GM12872 (cell line): ENCODE data around the gene LRRC45.

Experiments used
- TF ChIP-seq, protein P1 (sequence below): IDR thresholded peaks from 3 replicates; pipeline ENCODE4 v1.5.1; 2011; ENCODE audit warnings: low read depth, mild to moderate bottlenecking, low read length, moderate library complexity; ENCODE audit not compliant: insufficient read depth

The LRRC45 gene

DNA sequence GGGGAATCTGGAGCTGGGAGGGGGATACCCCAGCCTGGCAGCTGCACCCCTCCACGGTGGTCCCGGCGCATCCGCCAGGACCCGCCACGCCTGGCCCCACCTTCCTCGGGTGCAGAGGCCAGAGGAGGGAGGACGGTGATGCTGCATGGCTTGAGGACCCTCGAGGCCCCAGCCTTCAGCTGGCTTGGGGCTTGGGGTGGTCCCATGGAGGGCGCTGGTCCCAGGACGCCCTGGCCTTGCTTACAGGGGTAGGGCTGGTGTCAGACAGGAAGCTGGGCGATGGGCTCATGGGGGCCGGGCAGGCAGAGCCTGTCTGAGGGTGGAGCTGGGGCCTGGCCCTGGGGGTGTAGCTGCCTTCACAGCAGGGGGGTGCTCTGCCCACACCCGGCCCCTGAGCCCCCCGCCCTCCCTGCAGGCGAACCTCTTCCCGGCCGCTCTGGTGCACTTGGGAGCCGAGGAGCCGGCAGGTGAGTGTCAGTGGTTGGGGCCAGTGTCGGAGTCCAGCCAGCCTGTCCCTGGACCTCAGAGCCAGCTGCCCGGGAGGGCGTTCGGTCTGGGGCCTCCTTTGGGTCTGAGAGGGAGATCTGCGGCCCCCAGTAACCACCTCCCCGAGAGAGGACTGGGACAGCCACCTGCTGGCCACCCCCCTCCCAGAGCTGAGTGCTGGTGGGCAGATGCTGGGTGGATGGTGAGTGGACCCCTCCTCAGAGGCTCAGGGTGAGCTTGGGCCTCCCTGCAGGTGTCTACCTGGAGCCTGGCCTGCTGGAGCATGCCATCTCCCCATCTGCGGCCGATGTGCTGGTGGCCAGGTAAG lies 6.8 kb upstream of the LRRC45 start:
- TF ChIP-seq, protein P1, sequence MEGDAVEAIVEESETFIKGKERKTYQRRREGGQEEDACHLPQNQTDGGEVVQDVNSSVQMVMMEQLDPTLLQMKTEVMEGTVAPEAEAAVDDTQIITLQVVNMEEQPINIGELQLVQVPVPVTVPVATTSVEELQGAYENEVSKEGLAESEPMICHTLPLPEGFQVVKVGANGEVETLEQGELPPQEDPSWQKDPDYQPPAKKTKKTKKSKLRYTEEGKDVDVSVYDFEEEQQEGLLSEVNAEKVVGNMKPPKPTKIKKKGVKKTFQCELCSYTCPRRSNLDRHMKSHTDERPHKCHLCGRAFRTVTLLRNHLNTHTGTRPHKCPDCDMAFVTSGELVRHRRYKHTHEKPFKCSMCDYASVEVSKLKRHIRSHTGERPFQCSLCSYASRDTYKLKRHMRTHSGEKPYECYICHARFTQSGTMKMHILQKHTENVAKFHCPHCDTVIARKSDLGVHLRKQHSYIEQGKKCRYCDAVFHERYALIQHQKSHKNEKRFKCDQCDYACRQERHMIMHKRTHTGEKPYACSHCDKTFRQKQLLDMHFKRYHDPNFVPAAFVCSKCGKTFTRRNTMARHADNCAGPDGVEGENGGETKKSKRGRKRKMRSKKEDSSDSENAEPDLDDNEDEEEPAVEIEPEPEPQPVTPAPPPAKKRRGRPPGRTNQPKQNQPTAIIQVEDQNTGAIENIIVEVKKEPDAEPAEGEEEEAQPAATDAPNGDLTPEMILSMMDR: no peak

DNA sequence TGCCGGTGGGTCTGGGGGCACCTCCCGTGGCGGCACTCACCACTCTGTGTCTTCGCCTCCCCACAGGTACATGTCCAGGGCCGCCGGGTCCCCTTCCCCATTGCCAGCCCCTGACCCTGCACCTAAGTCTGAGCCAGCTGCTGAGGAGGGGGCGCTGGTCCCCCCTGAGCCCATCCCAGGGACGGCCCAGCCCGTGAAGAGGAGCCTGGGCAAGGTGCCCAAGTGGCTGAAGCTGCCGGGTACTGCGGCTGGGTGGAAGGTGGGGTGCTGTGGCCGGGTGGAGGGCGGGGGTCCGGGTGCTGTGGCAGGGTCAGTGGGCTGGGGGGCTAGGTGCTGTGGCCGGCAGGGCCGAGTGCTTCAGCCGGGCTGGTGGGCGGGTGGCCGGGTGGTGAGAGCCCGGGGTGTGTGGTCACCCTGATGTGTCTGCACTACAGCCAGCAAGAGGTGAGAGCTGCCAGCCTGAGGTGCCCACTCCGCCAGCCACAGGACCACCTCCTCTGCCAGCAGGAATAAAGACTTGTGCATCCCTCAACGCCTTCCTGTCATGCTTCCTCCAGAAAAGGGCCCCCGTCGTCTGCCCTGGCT lies 6.1 kb upstream of the LRRC45 start:
- TF ChIP-seq, protein P1: no peak

DNA sequence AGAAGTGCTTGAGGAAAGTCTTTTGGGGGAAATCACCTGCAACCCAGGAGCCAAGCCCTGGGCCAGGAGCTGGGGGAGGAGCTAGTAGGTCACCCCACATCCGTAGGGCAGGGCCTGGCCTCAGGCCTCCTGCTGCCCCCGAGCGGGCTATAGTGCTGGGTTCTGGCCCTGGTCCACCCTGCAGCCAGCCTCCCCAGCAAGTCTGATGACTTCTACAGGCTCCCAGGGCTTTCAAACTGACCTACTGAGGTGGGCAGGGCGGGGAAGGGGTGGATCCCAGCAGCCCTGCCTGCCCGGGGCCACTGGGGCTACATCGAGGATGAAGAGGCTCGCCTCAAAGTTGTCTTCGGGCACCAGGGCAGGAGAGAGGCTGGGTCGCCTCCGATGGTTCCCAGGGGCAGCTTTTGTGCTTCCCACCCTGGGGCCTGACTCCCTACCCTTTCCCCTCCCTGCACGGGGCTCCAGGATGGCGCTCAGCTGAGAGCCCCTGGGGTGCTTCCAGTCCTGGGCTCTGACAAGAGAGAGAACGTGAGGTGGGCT lies 5.4 kb upstream of the LRRC45 start:
- TF ChIP-seq, protein P1: no peak

DNA sequence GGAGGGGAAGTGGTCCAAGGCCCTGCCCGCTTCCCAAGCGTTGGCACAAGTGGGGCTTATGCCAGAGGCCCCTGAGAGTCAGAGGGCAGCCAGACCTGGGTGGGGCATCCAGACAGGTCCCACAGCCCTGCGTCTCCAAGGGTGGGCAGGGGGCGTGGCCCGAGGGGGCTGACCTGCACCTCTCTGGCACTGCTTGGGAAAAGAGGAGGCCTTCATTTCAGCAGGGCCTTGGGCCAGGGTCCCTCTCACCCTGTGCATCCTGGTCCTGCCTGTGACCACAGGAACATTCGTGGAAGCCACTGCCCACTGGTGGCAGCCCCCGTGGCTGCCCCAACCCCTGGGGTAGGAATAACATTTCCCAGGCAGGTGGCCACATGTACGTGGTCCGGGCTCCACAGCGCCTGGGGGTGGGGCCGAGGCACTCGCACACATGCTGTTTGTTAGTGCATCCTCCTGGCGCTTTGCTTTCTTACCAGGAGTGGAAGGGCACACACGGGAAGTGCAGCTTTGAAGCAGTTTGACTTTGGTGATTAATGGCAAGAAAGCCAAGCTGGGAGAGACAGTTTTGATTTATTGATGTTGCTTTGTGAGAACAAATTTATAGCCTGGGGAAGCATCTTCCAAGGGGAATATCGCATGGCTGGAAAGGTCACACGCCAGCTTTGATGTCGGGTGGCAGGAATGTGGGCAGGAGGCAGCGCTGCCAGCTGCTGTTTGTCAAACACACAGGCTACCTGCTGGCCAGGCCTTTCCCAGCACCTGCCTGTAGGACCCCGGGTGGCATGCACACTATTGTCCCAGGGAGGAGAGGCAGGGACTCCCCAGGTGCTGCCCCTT lies 4.7 kb upstream of the LRRC45 start:
- TF ChIP-seq, protein P1: no peak

DNA sequence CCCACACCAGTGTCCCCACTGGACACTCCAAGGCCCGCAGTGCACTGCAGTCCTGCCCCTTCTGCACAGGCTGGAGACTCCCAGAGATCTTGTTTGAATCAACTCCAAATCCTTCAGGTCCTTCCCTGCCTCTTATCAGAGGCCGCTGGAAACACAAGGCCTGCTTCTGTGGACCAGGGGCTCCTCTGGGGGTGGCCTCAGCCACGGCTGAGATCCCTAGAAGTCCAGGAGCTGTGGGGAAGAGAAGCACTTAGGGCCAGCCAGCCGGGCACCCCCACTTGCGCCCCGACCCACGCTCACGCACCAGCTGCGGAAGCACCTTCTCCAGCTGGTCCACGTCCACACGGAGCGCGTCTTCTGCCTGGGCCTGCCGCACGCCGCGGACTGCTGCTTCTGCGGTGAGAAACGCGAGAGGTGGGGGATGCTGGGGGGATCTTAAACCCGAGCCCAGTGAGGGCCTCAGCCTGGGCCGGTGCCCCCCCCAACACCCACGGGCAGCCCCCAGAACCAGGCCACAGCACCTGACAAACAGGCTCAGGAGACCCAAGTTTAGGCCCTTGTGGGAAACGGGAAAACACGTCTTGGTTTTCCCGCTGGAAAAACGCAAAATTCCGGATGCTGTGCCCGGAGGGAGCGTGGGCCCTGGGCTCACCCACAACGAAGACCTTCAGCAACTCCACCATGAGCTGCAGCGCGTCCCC lies 4.0 kb upstream of the LRRC45 start:
- TF ChIP-seq, protein P1: no peak

DNA sequence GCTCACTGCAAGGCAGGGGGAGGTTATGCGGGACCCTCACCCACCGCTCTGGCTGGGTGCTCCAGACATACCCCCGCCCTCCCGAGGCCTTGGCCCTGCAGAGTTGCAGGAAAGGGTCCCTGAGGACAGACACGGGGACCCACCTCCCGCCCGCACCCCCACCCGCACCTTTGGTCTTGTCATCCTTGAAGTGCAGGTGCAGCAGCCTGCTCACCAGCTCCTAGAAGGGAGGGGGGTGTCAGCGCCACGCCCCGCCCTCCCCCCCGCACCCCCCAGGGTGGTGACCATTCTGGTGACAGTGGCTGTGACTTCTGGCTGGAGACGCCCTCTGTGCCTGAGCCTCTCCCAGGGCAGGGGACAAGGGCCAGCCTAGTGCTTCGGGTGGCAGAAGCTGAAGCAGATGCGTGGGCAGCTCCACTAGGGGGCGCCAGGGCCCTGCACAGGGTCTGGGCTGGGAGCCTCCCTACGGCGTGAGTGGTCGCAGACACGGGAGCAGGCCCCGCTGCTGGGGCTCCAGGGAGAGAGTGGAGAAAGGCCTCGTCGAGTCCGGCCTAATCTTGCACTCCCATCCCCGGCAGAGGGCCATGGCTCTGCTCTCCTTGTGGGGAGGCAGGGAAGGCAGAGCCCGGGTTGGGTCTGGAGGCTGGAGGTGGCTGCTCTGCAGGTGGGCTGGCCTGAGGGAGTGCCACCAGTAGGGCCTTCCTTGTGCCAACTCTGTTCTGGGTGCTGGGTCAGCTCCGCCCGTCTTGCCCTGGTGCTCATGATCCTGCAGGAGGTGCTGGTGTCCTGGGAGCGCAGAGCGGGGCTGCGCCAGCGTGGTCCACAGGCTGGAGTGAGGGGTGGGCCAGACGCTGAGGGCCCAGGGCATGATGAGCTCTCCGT lies 3.2 kb upstream of the LRRC45 start:
- TF ChIP-seq, protein P1: peak; percentile 94
